ENCODE data around the gene RBM14.
"Not testable (repeated sequence)": the region's sequence is repeated elsewhere in the genome, so short reads cannot be mapped to it uniquely, and the experiment has no call there.

RBM14 gene

GRCh38 chr11:66639066-66639813 is 22.8 kb downstream of the RBM14 start:
- Histone ChIP-seq H2AFZ (ENCODE audit: low read length) (no peak overlapping the region), H3K9me2 (ENCODE audit: low read depth, low read length) (no peaks in the 10 kb centered on the region), H3K27ac (ENCODE audit: low read depth, low read length, poor library complexity, severe bottlenecking) (peak overlapping the region; percentile 77), H3K36me3 (ENCODE audit: insufficient read depth, low read length) (peaks cover 83% of the 10 kb centered on the region), H3K4me2 (ENCODE audit: low read length) (peak overlapping the region; percentile 100), H4K20me1 (ENCODE audit: insufficient read depth, low read length) (peaks cover 5% of the 10 kb centered on the region; the same call in 1 of the 2 replicates), H3K4me1 (ENCODE audit: insufficient read depth, low read length, severe bottlenecking) (peaks cover 56% of the 10 kb centered on the region), H3K9me3 (ENCODE audit: low read length) (no peaks in the 10 kb centered on the region), H3K4me3 (ENCODE audit: low read depth, low read length, poor library complexity, severe bottlenecking) (peak overlapping the region; percentile 96), H3K79me2 (ENCODE audit: insufficient read depth, low read length) (peaks cover 68% of the 10 kb centered on the region), H3K27me3 (ENCODE audit: insufficient read depth, low read length) (no peaks in the 10 kb centered on the region), H3K9ac (ENCODE audit: low read length) (peak overlapping the region; percentile 96), H3F3A (ENCODE audit: insufficient read depth, low read length) (peaks cover 22% of the 10 kb centered on the region)
- no peak for TF ChIP-seq EZH2 (IDR thresholded peaks at IDR 0.05; ENCODE audit: borderline replicate concordance, low read length)
- TF ChIP-seq, protein P1, sequence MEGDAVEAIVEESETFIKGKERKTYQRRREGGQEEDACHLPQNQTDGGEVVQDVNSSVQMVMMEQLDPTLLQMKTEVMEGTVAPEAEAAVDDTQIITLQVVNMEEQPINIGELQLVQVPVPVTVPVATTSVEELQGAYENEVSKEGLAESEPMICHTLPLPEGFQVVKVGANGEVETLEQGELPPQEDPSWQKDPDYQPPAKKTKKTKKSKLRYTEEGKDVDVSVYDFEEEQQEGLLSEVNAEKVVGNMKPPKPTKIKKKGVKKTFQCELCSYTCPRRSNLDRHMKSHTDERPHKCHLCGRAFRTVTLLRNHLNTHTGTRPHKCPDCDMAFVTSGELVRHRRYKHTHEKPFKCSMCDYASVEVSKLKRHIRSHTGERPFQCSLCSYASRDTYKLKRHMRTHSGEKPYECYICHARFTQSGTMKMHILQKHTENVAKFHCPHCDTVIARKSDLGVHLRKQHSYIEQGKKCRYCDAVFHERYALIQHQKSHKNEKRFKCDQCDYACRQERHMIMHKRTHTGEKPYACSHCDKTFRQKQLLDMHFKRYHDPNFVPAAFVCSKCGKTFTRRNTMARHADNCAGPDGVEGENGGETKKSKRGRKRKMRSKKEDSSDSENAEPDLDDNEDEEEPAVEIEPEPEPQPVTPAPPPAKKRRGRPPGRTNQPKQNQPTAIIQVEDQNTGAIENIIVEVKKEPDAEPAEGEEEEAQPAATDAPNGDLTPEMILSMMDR (IDR thresholded peaks at IDR 0.05; ENCODE audit: low read length), result no peak

DNA sequence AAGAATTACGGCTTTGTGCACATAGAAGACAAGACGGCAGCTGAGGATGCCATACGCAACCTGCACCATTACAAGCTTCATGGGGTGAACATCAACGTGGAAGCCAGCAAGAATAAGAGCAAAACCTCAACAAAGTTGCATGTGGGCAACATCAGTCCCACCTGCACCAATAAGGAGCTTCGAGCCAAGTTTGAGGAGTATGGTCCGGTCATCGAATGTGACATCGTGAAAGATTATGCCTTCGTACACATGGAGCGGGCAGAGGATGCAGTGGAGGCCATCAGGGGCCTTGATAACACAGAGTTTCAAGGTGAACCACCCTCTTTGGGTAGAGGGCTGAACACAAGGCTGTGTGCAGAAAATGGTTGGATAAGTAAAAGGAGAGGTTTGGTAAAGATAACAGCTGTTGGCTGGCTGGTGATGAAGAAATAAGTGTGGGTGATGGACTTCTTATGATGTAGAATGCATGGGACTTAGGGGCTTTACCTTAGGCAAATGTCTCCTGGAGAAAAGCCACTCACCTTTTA is 23.4 kb downstream of the RBM14 start:
- H3K36me3 ChIP-seq (ENCODE audit: insufficient read depth, low read length), result peaks cover 83% of the 10 kb centered on the region
- peaks cover 56% of the 10 kb centered on the region for H3K4me1 ChIP-seq (ENCODE audit: insufficient read depth, low read length, severe bottlenecking)
- peak overlapping the region; percentile 96 for H3K4me3 ChIP-seq (ENCODE audit: low read depth, low read length, poor library complexity, severe bottlenecking)
- H3K9ac ChIP-seq (ENCODE audit: low read length), result peak overlapping the region; percentile 96
- not testable (repeated sequence) for H4K20me1 ChIP-seq (ENCODE audit: insufficient read depth, low read length); H3K27ac ChIP-seq (ENCODE audit: low read depth, low read length, poor library complexity, severe bottlenecking); H2AFZ ChIP-seq (ENCODE audit: low read length); H3K9me3 ChIP-seq (ENCODE audit: low read length); H3K9me2 ChIP-seq (ENCODE audit: low read depth, low read length); H3K27me3 ChIP-seq (ENCODE audit: insufficient read depth, low read length)
- peaks cover 68% of the 10 kb centered on the region for H3K79me2 ChIP-seq (ENCODE audit: insufficient read depth, low read length)
- peaks cover 16% of the 10 kb centered on the region for H3F3A ChIP-seq (ENCODE audit: insufficient read depth, low read length)
- peak overlapping the region; percentile 100 for H3K4me2 ChIP-seq (ENCODE audit: low read length)

DNA sequence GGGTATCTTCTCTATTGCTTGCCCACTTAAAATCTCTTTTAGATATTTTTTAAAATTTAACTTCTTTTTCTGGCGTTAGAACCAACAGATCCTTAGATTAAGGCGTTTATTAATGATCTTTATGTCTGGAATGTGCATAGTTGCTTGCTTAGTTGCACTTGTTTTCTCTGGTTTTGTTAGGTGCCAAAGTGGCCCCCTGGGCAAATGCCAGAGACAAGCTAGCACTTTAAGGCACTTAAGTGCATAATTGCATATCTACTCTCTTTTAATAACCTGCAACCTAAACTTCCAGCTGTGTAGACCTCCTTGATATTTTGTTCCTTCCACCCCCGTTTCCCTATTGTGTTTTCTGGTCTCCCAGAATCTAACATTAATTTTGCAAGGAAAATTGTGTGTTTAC is 25.4 kb downstream of the RBM14 start:
- H4K20me1 ChIP-seq (ENCODE audit: insufficient read depth, low read length), result peaks cover 5% of the 10 kb centered on the region; the same call in 1 of the 2 replicates
- H3K79me2 ChIP-seq (ENCODE audit: insufficient read depth, low read length), result peaks cover 86% of the 10 kb centered on the region
- H3K4me3 ChIP-seq (ENCODE audit: low read depth, low read length, poor library complexity, severe bottlenecking), result peak overlapping the region; percentile 96
- no peak overlapping the region; the same call in 1 of the 2 replicates for H3K9ac ChIP-seq (ENCODE audit: low read length)
- H3K4me1 ChIP-seq (ENCODE audit: insufficient read depth, low read length, severe bottlenecking), result peaks cover 51% of the 10 kb centered on the region
- no peak overlapping the region for H3K27ac ChIP-seq (ENCODE audit: low read depth, low read length, poor library complexity, severe bottlenecking)
- peak overlapping the region; percentile 100 for H3K4me2 ChIP-seq (ENCODE audit: low read length)
- H3F3A ChIP-seq (ENCODE audit: insufficient read depth, low read length), result peaks cover 8% of the 10 kb centered on the region
- TF ChIP-seq, protein P1 (IDR thresholded peaks at IDR 0.05; ENCODE audit: low read length), result no peak
- TF ChIP-seq EZH2 (IDR thresholded peaks at IDR 0.05; ENCODE audit: borderline replicate concordance, low read length), result no peak
- H2AFZ ChIP-seq (ENCODE audit: low read length), result no peak overlapping the region
- no peaks in the 10 kb centered on the region for H3K9me3 ChIP-seq (ENCODE audit: low read length)
- H3K36me3 ChIP-seq (ENCODE audit: insufficient read depth, low read length), result peaks cover 85% of the 10 kb centered on the region
- H3K9me2 ChIP-seq (ENCODE audit: low read depth, low read length), result no peaks in the 10 kb centered on the region
- H3K27me3 ChIP-seq (ENCODE audit: insufficient read depth, low read length), result no peaks in the 10 kb centered on the region
